ENCODE measurements around the gene MKRN2OS.

The MKRN2OS gene

GRCh38 chr3:12513694-12514446 is 31.4 kb downstream of the MKRN2OS start:
- DNase-seq (ENCODE audit: low read depth), result no peak

GRCh38 chr3:12512534-12513118 is 32.7 kb downstream of the MKRN2OS start:
- no peak for DNase-seq (ENCODE audit: low read depth)

- DNase-seq (ENCODE audit: low read depth), result no peak
These were observed 35.8 kb downstream of the MKRN2OS start for GRCh38 chr3:12509466-12509865.

GRCh38 chr3:12508291-12508700 is 37.0 kb downstream of the MKRN2OS start:
- DNase-seq (ENCODE audit: low read depth), result peak; percentile 93

GRCh38 chr3:12507591-12508281 is 37.6 kb downstream of the MKRN2OS start:
- DNase-seq (ENCODE audit: low read depth), result peak; percentile 53

- no peak for DNase-seq (ENCODE audit: low read depth)
These were observed 39.0 kb downstream of the MKRN2OS start for GRCh38 chr3:12506201-12506709.

- no peak for DNase-seq (ENCODE audit: low read depth)
These were observed 42.0 kb downstream of the MKRN2OS start for GRCh38 chr3:12503126-12503957.

GRCh38 chr3:12501360-12502020 is 43.8 kb downstream of the MKRN2OS start:
- DNase-seq (ENCODE audit: low read depth), result peak; percentile 85

- DNase-seq (ENCODE audit: low read depth), result no peak
These were observed 45.8 kb downstream of the MKRN2OS start for GRCh38 chr3:12499474-12499873.

GRCh38 chr3:12496453-12496761 is 48.9 kb downstream of the MKRN2OS start:
- no peak for DNase-seq (ENCODE audit: low read depth)

- DNase-seq (ENCODE audit: low read depth), result no peak
These were observed 49.4 kb downstream of the MKRN2OS start for GRCh38 chr3:12495749-12496452.

GRCh38 chr3:12490547-12490946 is 54.8 kb downstream of the MKRN2OS start:
- no peak for DNase-seq (ENCODE audit: low read depth)

- no peak for DNase-seq (ENCODE audit: low read depth)
These were observed 55.5 kb downstream of the MKRN2OS start for GRCh38 chr3:12489832-12490231.
